ENCODE measurements around the gene TRIOBP. TPM values are rescaled to one million over a fixed set of nuclear protein-coding genes. Genes with fewer than 3 reads are reported as not detected.

Gene TRIOBP
- total RNA-seq, 1 experiment from 2014 or later = 80.9 TPM

GRCh38 chr22:37811867-37812266 is 115.0 kb downstream of the TRIOBP start:
- in situ Hi-C loops (cut with HindIII; ENCODE audit: low sequenced_read_pairs) = no loop called here
- no peak for DNase-seq (ENCODE audit: low spot score)

- no peak for DNase-seq (ENCODE audit: low spot score)
- in situ Hi-C loops (cut with HindIII; ENCODE audit: low sequenced_read_pairs) = no loop called here
Observed at GRCh38 chr22:37812869-37813678, 116.2 kb downstream of the TRIOBP start.

- DNase-seq (ENCODE audit: low spot score) = no peak
- in situ Hi-C loops (cut with HindIII; ENCODE audit: low sequenced_read_pairs) = loop anchor here (5.0 kb wide), 1 partner anchor 43 kb away; no protein-coding TSS in a partner anchor
Observed at GRCh38 chr22:37815593-37815992, 118.7 kb downstream of the TRIOBP start.

- DNase-seq (ENCODE audit: low spot score) = no peak
- in situ Hi-C loops (cut with HindIII; ENCODE audit: low sequenced_read_pairs) = loop anchor here (5.0 kb wide), 1 partner anchor 44 kb away; no protein-coding TSS in a partner anchor
Observed at GRCh38 chr22:37816543-37817180, 119.8 kb downstream of the TRIOBP start.

GRCh38 chr22:37817705-37818408 is 121.0 kb downstream of the TRIOBP start:
- peak; percentile 86 for DNase-seq (ENCODE audit: low spot score)
- in situ Hi-C loops (cut with HindIII; ENCODE audit: low sequenced_read_pairs) = loop anchor here (5.0 kb wide), 1 partner anchor 46 kb away; no protein-coding TSS in a partner anchor

DNA sequence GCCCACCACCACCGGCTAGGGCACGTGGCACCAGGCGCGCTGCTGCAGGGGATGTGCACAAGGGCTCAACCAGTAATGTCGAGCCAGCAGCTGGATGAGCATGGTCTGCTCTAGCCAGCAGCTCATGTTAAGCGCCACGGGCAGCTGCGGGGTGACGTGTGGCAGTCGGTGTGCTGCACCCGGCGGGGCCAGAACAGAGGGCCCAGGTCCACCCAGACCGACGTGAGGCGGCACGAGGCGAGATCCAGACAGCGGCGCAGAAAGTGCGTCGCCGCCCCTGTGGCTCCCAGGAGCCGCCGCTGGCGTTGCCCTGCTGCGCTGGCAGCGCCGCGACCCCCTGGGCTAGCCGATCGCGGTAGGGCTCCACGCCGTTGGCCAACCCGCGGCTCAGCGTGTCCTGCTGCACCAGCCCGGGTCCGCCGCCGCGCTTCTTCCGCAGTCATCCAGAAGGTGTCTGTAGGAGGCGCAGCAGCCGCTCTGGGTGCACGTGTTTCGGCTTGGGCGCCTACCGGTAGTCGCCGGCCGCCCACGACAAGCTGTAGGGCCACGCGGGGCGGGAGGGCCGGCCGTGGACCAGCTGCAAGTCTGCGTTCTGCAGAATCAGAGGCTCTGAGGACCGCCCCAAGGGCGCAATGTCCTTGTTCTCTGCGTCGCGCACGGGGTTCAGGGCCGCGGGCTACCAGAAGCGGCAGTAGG is 121.7 kb downstream of the TRIOBP start:
- in situ Hi-C loops (cut with HindIII; ENCODE audit: low sequenced_read_pairs) = loop anchor here (5.0 kb wide), 1 partner anchor 46 kb away; no protein-coding TSS in a partner anchor
- DNase-seq (ENCODE audit: low spot score) = peak; percentile 40

DNA sequence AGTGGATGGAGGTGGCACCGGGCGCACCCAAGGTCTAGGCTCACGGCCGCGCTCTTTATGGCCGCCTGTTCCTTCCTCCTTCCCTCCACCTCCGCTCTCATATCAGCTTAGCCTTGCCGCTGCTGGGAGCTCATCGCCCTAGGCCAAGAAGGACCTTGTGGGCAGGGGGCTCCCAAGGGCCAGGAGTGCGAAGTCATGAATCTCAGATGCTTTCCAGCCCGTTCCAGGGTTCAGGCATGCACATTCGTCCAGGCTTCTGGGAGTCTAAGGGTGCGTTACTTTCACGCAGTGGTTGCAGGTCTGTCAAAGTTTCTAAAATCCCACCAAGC is 122.2 kb downstream of the TRIOBP start:
- DNase-seq (ENCODE audit: low spot score) = no peak
- in situ Hi-C loops (cut with HindIII; ENCODE audit: low sequenced_read_pairs) = loop anchor here (5.0 kb wide), 1 partner anchor 47 kb away; no protein-coding TSS in a partner anchor

- no peak for DNase-seq (ENCODE audit: low spot score)
- in situ Hi-C loops (cut with HindIII; ENCODE audit: low sequenced_read_pairs) = no loop called here
Observed at GRCh38 chr22:37820350-37820749, 123.5 kb downstream of the TRIOBP start.

DNA sequence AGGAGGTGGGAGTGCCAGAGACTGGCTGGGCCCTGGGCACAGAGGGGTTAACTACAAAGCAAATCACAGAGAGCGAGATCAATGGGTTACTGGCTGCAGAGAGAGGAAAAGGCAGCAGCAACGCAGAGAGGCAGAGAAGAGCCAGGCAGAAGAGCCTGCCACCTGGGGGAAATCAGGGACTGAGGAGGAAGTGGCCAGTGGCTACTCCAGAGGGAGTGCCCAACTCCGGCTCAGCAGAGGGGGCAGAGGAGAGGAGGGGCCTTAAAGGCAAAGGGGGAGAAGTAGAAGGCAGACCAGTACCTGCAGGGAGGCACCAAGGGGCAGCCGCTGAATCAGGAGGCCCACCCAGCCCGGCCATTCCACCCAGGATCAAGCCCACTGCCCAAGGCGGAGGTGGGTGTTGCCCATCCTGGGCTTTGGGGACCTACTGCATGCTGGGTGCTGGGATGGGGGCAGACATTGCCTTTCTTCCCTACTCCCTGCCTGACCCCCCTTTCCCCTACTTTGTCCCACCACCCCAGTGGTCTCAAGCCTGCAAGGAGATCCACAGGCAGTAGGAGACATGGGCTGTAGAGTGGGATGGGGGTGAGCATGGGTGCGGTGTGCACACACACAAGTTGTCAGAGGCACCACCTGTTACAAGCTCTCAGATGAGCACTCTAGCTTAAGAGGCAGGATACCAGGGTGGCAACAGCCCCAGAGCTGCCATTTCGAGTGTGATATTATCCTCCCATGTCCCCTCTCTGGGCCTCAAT is 125.4 kb downstream of the TRIOBP start:
- in situ Hi-C loops (cut with HindIII; ENCODE audit: low sequenced_read_pairs) = no loop called here
- no peak for DNase-seq (ENCODE audit: low spot score)

GRCh38 chr22:37823134-37823985 is 126.5 kb downstream of the TRIOBP start, which contains the start of gene GALR3:
Gene GALR3, plus strand, starts transcription at chr22:37823382. Its CDS starts 25 bp downstream, at chr22:37823407.
- DNase-seq (ENCODE audit: low spot score) = peak; percentile 67
- in situ Hi-C loops (cut with HindIII; ENCODE audit: low sequenced_read_pairs) = no loop called here

GRCh38 chr22:37824674-37825641 is 128.1 kb downstream of the TRIOBP start:
- DNase-seq (ENCODE audit: low spot score) = no peak
- in situ Hi-C loops (cut with HindIII; ENCODE audit: low sequenced_read_pairs) = no loop called here

Other genes with a start within 250 kb of the TRIOBP start
- 3.3 and 10.6 TPM in 2 replicates for gene MFNG, start 210.7 kb upstream of the TRIOBP start, total RNA-seq (2014; rRNA removed; shearing (Covaris generic))
- gene CARD10, start 177.6 kb upstream of the TRIOBP start, total RNA-seq (2014; rRNA removed; shearing (Covaris generic)) = 18.3 and 26.0 TPM in 2 replicates
- 25.2 and 32.6 TPM in 2 replicates for gene CDC42EP1, start 136.6 kb upstream of the TRIOBP start, total RNA-seq (2014; rRNA removed; shearing (Covaris generic))
- not detected in 2 replicates for gene LGALS2, start 117.0 kb upstream of the TRIOBP start, total RNA-seq (2014; rRNA removed; shearing (Covaris generic))
- gene GGA1, start 88.2 kb upstream of the TRIOBP start, total RNA-seq (2014; rRNA removed; shearing (Covaris generic)) = 42.0 and 42.5 TPM in 2 replicates
- gene SH3BP1, start 57.4 kb upstream of the TRIOBP start, total RNA-seq (2014; rRNA removed; shearing (Covaris generic)) = 13.2 and 21.9 TPM in 2 replicates
- 49.0 and 62.3 TPM in 2 replicates for gene PDXP, start 38.3 kb upstream of the TRIOBP start, total RNA-seq (2014; rRNA removed; shearing (Covaris generic))
- gene LGALS1, start 21.4 kb upstream of the TRIOBP start, total RNA-seq (2014; rRNA removed; shearing (Covaris generic)) = 435 and 601 TPM in 2 replicates
- 30.2 and 44.8 TPM in 2 replicates for gene NOL12, start 10.7 kb upstream of the TRIOBP start, total RNA-seq (2014; rRNA removed; shearing (Covaris generic))
- gene GCAT, start 110.9 kb downstream of the TRIOBP start, total RNA-seq (2014; rRNA removed; shearing (Covaris generic)) = 35.6 and 44.6 TPM in 2 replicates
- not detected in 2 replicates for gene GALR3, start 126.3 kb downstream of the TRIOBP start, total RNA-seq (2014; rRNA removed; shearing (Covaris generic))
- 41.7 and 46.3 TPM in 2 replicates for gene ANKRD54, start 147.3 kb downstream of the TRIOBP start, total RNA-seq (2014; rRNA removed; shearing (Covaris generic))
- gene EIF3L, start 152.4 kb downstream of the TRIOBP start, total RNA-seq (2014; rRNA removed; shearing (Covaris generic)) = 595 and 685 TPM in 2 replicates
- 20.4 and 27.6 TPM in 2 replicates for gene MICALL1, start 209.2 kb downstream of the TRIOBP start, total RNA-seq (2014; rRNA removed; shearing (Covaris generic))

Measured in G401 (cell line).